PC-3 (cell line): ENCODE data around the gene SUGCT. TPM values are rescaled to one million over a fixed set of nuclear protein-coding genes. Genes with fewer than 3 reads are reported as not detected.
A peak's percentile ranks its signal among the peaks of the same experiment; 100 is the strongest.

ENCODE experiments used
- ATAC-seq: fragments of 200-7000 bp; cut with Tn5 transposase; 2 replicates; pipeline ENCODE4 v1.9.1; 2020; ENCODE audit warnings: mild to moderate bottlenecking, moderate library complexity
- BruUV-seq: library from RNA; stranded (reverse); fragments of 400-500 nt; replicated peaks from 2 replicates; lab custom pipeline; 2021; lab: Mats Ljungman, UMichigan
- CTCF ChIA-PET: fragments of 300-600 bp; sonication (Branson Sonifier 250); formaldehyde crosslinking; loops from one replicate; lab custom pipeline; 2022; ENCODE audit warnings: antibody characterized with exemption; lab: Charles Lee
- POLR2A ChIA-PET: fragments of 300-600 bp; sonication (Branson Sonifier 250); formaldehyde crosslinking; loops from one replicate; lab custom pipeline; 2022; ENCODE audit warnings: antibody characterized with exemption; ENCODE audit not compliant: unreplicated experiment; lab: Charles Lee
- DNase-seq: peaks from one replicate; pipeline ENCODE4 v3.0.0-alpha.2; 2015
- H2AFZ ChIP-seq: fragments of 300-600 bp; sonication (generic); 2 replicates; pipeline ENCODE4 v1.6.0; 2016; ENCODE audit warnings: antibody characterized with exemption, low read length
- H3F3A ChIP-seq: fragments of 300-600 bp; sonication (generic); one replicate; pipeline ENCODE4 v1.6.0; 2017; ENCODE audit warnings: antibody characterized with exemption, low read length, control low read depth, mild to moderate bottlenecking; ENCODE audit not compliant: unreplicated experiment
- H3K27ac ChIP-seq: fragments of 300-600 bp; sonication (generic); 2 replicates; pipeline ENCODE4 v1.5.1; 2016; ENCODE audit warnings: mild to moderate bottlenecking, low read length
- H3K27me3 ChIP-seq: fragments of 300-600 bp; sonication (generic); 2 replicates; pipeline ENCODE4 v1.6.1; 2016; ENCODE audit warnings: low read length, mixed read lengths
- H3K36me3 ChIP-seq: fragments of 300-600 bp; sonication (generic); 2 replicates; pipeline ENCODE4 v1.6.1; 2016; ENCODE audit warnings: low read depth, mixed run types, low read length, mixed read lengths
- H3K4me1 ChIP-seq: fragments of 300-600 bp; sonication (generic); 2 replicates; pipeline ENCODE4 v1.5.1; 2016; ENCODE audit warnings: low read length; ENCODE audit not compliant: insufficient read depth
- H3K4me2 ChIP-seq: fragments of 300-600 bp; sonication (generic); 2 replicates; pipeline ENCODE4 v1.6.0; 2016; ENCODE audit warnings: low read length
- H3K4me3 ChIP-seq: fragments of 300-600 bp; sonication (generic); 2 replicates; pipeline ENCODE4 v1.5.1; 2016; ENCODE audit warnings: mild to moderate bottlenecking, low read length, mixed read lengths
- H3K79me2 ChIP-seq: fragments of 300-600 bp; sonication (generic); 2 replicates; pipeline ENCODE4 v1.6.1; 2017; ENCODE audit warnings: low read length, mixed read lengths
- H3K9ac ChIP-seq: fragments of 300-600 bp; sonication (generic); 2 replicates; pipeline ENCODE4 v1.6.0; 2016; ENCODE audit warnings: mild to moderate bottlenecking, low read length
- H3K9me2 ChIP-seq: fragments of 300-600 bp; sonication (generic); replicated peaks from 2 replicates; pipeline ENCODE4 v1.6.1; 2016; ENCODE audit warnings: mixed run types, low read length, mixed read lengths
- H3K9me3 ChIP-seq: fragments of 300-600 bp; sonication (generic); 2 replicates; pipeline ENCODE4 v1.6.1; 2016; ENCODE audit warnings: low read length, mixed read lengths
- H4K20me1 ChIP-seq: fragments of 300-600 bp; sonication (generic); 2 replicates; pipeline ENCODE4 v1.6.1; 2016; ENCODE audit warnings: low read length, mixed read lengths
- EZH2 ChIP-seq: fragments of 300-600 bp; sonication (generic); IDR thresholded peaks from one replicate; pipeline ENCODE4 v1.6.1; 2017; ENCODE audit warnings: antibody characterized with exemption, mild to moderate bottlenecking, low read length; ENCODE audit not compliant: unreplicated experiment
- EZH2phosphoT487 ChIP-seq: fragments of 300-600 bp; sonication (generic); IDR thresholded peaks from 2 replicates; pipeline ENCODE4 v1.6.1; 2018; ENCODE audit warnings: mild to moderate bottlenecking, antibody characterized with exemption, low read length, borderline replicate concordance
- intact Hi-C: fragments of 100-400 bp; cut with micrococcal nuclease; formaldehyde crosslinking; loops from 2 replicates; pipeline ENCODE4 v1.9.0; 2023
- total RNA-seq: library from RNA; depleted of rRNA; stranded (reverse); fragments of >200 nt; gene quantifications from 2 replicates; pipeline ENCODE4 v1.2.3, GENCODE V29; 2014
- TF ChIP-seq, protein P1 (sequence below): fragments of 300-600 bp; sonication (generic); conservative IDR thresholded peaks from 2 replicates; pipeline ENCODE4 v1.5.1; 2017; ENCODE audit warnings: antibody characterized with exemption, low read depth, mild to moderate bottlenecking, low read length

Gene SUGCT
- total RNA-seq, 1 experiment from 2014 or later: 2.9 TPM

DNA sequence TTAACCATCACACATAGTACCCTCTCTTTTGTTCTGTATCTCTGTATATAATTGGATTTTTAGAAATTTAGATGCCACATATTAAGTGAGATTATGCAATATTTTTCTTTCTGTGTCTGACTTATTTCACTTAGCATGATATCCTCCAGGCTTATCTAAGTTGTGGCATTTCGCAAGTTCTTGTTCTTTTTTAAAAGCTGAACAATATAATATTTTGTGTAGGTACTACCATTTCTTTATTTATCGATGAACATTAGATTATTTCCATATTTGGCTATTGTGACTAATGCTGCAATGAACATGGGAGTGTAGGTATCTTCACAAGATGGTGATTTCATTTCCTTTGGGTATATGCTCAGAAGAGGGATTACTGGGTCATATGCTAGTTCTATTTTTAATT lies 295.0 kb downstream of the SUGCT start:
- Histone ChIP-seq H3K27ac (no peak overlapping the region), H3K79me2 (no peaks in the 10 kb centered on the region), H3K36me3 (no peaks in the 10 kb centered on the region), H4K20me1 (no peaks in the 10 kb centered on the region), H3K9me2 (no peaks in the 10 kb centered on the region), H3K4me1 (peaks cover 3% of the 10 kb centered on the region; the same call in 1 of the 2 replicates), H2AFZ (no peak overlapping the region), H3K9ac (no peak overlapping the region), H3F3A (no peaks in the 10 kb centered on the region), H3K9me3 (no peaks in the 10 kb centered on the region), H3K4me3 (no peak overlapping the region), H3K4me2 (no peak overlapping the region), H3K27me3 (no peaks in the 10 kb centered on the region)
- ChIA-PET POLR2A (no interaction called here), CTCF (no interaction called here)
- ATAC-seq (no peak), DNase-seq (no peak)
- TF ChIP-seq, protein P1, sequence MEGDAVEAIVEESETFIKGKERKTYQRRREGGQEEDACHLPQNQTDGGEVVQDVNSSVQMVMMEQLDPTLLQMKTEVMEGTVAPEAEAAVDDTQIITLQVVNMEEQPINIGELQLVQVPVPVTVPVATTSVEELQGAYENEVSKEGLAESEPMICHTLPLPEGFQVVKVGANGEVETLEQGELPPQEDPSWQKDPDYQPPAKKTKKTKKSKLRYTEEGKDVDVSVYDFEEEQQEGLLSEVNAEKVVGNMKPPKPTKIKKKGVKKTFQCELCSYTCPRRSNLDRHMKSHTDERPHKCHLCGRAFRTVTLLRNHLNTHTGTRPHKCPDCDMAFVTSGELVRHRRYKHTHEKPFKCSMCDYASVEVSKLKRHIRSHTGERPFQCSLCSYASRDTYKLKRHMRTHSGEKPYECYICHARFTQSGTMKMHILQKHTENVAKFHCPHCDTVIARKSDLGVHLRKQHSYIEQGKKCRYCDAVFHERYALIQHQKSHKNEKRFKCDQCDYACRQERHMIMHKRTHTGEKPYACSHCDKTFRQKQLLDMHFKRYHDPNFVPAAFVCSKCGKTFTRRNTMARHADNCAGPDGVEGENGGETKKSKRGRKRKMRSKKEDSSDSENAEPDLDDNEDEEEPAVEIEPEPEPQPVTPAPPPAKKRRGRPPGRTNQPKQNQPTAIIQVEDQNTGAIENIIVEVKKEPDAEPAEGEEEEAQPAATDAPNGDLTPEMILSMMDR: no peak
- TF ChIP-seq EZH2phosphoT487 (no peak), EZH2 (no peak)
- intact Hi-C loops: no loop called here
- no TSS peak for BruUV-seq

GRCh38 chr7:40432046-40432445 lies 297.2 kb downstream of the SUGCT start:
- H2AFZ ChIP-seq: no peak overlapping the region
- no peaks in the 10 kb centered on the region for H3K79me2 ChIP-seq
- H3K9me3 ChIP-seq: no peaks in the 10 kb centered on the region
- no peaks in the 10 kb centered on the region for H3K27me3 ChIP-seq
- DNase-seq (no peak), ATAC-seq (no peak)
- H3K4me2 ChIP-seq: no peak overlapping the region
- H3K9me2 ChIP-seq: no peaks in the 10 kb centered on the region
- BruUV-seq: no TSS peak
- no peaks in the 10 kb centered on the region for H4K20me1 ChIP-seq
- no peaks in the 10 kb centered on the region for H3K36me3 ChIP-seq
- CTCF ChIA-PET: no interaction called here
- no peak overlapping the region for H3K9ac ChIP-seq
- TF ChIP-seq EZH2phosphoT487 (no peak), EZH2 (no peak)
- TF ChIP-seq, protein P1: no peak
- intact Hi-C loops: no loop called here
- peaks cover 10% of the 10 kb centered on the region for H3K4me1 ChIP-seq
- POLR2A ChIA-PET: no interaction called here
- H3K4me3 ChIP-seq: no peak overlapping the region
- no peak overlapping the region for H3K27ac ChIP-seq
- no peaks in the 10 kb centered on the region for H3F3A ChIP-seq

DNA sequence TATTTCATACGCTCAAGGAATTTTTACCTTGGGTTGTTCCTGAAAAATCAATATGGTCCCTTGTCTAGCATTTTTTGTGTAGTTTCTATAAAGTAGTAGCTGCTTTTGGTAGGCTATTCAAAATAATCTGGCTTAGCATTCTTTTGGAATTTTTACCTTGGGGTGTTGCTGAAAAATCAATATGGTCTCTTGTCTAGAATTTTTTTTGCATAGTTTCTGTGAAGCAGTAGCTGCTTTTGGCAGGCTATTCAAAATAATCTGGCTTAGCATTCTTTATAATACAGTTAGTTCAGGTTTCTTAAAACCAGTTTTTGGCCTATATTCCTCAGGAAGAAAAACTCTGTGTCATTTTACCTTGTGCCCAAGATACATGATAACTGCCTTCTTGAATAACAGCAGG lies 301.9 kb downstream of the SUGCT start:
- Histone ChIP-seq H2AFZ (no peak overlapping the region), H3K4me2 (peak overlapping the region; percentile 45; the same call in 1 of the 2 replicates), H3K4me1 (peaks cover 23% of the 10 kb centered on the region), H3K27ac (no peak overlapping the region), H3K9me3 (peaks cover 7% of the 10 kb centered on the region; the same call in 1 of the 2 replicates), H4K20me1 (no peaks in the 10 kb centered on the region), H3F3A (no peaks in the 10 kb centered on the region), H3K79me2 (no peaks in the 10 kb centered on the region), H3K36me3 (no peaks in the 10 kb centered on the region; the same call in 1 of the 2 replicates), H3K9ac (no peak overlapping the region), H3K4me3 (no peak overlapping the region), H3K27me3 (no peaks in the 10 kb centered on the region), H3K9me2 (no peaks in the 10 kb centered on the region)
- BruUV-seq: no TSS peak
- DNase-seq: no peak
- TF ChIP-seq EZH2phosphoT487: no peak
- TF ChIP-seq, protein P1: no peak
- TF ChIP-seq EZH2: no peak
- ChIA-PET CTCF (no interaction called here), POLR2A (interaction anchor here (0.6 kb wide), 1 partner anchor 1494 kb away, joined by 5 read pairs; no protein-coding TSS in a partner anchor)
- ATAC-seq: no peak
- intact Hi-C loops: no loop called here
